Nucleus accumbens (tissue), 56 donors: ENCODE data around the gene DENND1A.
"Not testable (repeated sequence)": the region's sequence is repeated elsewhere in the genome, so short reads cannot be mapped to it uniquely, and the experiment has no call there.

Source experiments
- DNase-seq, 56 donors: peaks; one replicate each; lab custom pipeline; 2025; lab: John Stamatoyannopoulos, UW

The DENND1A gene

DNA sequence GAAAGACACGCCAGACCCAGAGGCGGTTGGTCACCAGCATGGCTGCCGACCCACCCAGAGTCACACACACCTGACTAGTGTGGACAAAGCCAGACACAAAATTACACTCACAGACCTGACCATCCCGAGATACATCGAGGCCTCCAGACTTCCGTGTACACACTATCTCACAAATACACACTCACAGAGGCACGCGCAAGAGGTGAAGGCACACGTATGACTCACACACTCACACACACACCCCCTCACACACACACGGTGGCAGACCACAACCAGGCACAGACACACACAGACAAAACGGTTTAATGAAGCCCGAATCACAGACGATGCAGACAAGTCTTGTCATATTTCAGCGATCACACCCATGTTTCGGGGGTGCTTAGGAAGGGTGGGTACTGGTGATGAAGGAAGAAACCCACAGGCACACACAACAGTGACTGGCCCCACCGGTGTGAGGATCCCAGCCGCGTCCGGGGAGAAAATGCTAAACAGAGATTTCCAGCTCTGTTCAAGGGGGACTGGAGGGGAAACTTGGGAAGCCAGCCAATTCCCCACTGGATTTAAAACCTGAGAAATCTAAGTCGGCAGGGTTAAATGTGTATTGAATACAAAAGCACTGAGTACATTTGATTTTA is 522.6 kb downstream of the DENND1A start:
- DNase-seq = no peak

DNA sequence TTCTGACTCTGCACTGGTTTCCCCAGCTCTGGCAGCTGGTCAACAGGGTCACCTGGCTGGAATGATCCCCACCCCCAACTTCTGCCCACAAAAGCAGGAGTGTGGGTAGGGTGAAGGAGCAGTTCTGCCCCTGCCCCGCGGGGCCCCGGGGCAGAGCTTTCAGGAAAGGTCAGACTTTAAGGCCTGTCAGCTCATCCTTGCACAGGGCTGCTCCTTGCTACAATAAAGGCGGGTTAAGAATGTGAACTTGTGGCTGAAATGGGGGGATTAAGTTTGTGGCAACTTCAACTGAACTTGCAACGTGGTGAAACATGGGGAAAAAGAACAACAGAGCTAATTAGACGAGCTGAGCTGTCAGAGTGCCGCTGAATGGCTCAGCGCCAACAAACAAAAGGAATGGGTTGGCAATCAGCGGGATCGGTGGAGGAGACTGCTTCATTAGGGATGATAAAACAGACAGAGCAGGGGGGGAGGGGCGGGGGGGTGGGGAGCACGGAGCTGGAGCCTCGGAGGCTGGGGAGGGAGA is 523.2 kb downstream of the DENND1A start:
- DNase-seq = peak in 1 of 56 donors; percentile 31

DNA sequence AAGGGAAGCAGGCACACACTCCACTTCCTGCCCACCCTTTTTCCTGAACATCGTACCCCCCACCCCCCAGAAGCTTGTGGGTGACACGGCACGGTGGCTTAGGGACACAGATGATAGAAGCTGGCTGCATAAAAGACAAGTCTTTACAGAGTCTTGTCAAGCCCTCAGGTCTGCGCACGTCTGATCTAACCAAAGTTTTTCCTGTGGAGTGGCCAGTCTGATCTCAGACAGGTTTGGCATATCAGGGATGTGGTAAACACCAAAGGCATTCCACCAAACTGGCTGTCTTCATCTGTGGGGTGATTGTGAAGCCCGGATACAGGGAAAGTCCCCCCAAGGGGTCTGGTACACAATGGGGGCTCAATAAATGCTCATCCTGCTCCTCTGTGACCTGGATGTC is 523.9 kb downstream of the DENND1A start:
- no peak for DNase-seq

DNA sequence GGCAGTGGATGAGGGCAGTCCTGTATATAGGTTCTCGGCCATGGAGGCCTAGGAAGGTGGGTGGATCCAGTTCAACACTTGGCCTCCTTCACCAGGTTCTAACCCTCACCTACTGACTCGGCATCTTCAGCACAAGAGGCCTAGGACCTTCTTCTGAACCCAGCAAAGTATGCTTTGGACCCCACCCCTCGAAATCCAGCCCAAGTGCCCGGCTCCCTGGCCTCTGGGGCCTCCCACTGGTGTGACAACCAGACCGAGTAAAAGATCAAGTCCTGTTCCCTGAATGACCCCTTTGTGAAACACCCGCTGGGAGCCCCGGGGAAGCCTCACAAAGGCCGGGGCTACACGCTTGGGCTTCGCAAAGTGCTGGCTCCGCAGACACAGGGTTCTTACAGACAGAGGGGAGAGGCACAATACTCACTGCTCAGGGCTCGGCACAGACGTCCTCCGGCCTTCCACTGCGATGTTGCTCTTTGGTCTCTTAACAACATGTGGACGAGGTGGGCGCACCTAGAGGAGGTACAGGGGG is 526.9 kb downstream of the DENND1A start:
- peak in 12 of 56 donors; percentile 8 to 42 (median 24) for DNase-seq

DNA sequence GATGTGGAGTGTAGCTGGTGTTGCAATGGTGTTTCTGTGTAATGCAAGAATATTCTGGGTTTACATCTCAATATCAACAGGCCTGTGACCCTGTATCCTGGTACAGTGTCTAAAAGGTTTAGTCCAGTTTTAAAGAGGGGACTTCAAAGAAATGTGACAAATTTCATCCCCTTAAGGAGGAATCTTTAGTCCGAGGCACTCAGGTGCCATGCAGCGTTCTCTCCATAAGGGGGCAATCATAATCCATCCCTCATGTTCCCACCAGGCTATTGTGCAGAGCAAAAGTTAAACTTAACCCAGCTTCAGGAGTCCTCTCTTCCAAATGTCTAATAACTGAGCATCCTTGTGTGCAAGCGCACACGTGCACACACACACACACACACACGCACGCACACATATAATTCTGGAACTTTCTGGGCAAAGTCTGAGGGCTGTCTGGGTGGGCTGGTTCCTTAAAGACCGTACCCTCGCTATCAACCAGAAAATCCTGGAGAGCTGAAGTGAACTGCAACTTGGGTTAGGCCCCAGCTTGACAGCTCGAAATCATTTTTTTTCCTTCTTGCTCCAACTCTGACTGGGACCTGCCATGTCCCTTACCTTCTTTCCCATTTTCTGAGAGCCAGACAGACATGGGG is 527.9 kb downstream of the DENND1A start:
- DNase-seq = peak in 18 of 56 donors; percentile 10 to 65 (median 24)

DNA sequence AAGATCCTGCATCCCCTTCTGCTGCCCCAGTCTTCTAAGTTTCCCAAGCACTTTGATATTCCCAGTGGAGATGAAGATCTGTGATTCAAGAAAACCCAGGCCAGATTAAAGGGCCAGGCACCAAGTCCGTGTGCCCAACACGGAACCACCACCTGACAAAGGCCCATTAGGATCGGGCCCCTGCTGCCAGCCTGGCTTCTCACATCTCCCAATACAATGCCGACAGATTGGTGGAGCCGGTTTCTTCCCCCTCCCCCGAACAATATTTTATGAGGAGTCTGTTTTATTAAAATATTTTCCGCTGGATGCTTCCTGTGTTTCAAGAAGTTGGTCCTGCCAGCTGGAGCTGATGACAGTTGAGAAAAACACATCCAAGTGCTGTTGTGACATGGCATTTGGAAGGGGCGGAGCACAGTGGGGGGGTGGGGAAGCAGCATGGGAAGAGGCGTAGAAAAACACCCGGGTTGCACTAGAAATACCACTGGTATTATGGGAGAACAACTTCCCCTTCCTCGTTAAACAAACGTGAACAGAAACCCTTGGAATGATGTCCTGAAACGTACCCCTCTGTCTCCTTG is 528.9 kb downstream of the DENND1A start:
- no peak for DNase-seq

DNA sequence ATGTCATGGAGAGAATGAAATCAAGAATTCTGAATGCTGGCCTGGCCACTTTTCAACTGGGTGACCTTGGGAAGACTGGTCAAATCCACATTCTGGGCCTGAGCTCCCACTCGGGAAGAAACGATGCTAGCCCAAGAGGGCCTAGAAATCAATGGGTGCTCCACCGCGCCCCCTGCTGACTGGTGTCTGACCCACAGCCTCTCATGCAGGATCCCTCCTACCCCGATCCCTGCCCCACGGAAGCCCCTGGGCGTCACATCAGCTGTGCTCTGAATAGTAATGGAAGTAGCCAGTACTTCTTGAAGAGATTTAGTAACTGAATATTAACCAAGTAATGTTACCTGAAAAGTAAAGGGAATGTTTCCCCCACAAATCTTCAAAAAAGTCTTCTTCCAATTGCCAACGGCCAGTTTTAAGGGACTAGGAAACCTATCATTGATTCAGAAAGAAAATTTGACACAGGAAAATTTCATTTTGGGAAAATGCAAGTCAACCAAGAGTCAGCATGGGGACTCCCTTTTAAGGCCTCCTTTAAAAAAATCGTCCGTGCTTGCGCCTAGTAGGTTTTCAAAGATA is 530.0 kb downstream of the DENND1A start:
- DNase-seq = peak in 1 of 56 donors; percentile 28

DNA sequence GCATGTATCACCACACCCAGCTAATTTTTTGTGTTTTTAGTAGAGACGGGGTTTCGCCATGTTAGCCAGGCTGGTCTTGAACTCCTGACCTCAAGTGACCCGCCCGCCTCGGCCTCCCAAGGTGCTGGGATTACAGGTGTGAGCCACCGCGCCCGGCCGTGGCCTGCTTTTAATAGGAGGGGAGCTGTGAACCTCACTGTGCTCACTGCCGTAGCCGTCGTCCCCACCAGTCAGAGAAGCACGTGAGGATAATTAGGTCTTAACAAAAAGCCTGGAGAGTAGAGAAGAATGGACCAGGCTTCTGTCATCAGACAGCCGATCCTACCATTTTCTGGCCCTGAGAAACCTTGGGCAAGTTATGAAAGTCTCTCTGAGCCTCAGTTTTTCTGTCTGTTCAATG is 531.0 kb downstream of the DENND1A start:
- not testable (repeated sequence) for DNase-seq

DNA sequence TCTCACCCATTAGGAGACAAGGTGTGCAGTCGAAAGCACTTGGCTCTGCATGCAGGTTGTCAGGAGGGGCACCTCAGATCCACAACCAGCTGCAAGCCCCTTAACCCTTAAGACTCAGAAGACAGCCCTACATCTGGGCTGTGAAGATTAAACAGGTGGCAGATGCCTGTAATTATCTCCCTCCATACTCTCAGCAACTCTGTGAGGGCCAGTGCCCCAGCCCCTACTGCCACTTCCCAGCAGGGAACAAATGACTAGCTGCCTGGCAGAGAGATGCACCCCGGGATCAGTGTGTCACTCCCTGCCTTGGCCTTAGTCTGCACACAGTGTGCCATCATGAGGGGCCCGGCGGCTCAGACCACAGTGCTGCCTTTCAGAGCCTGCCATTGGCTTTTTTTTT is 532.0 kb downstream of the DENND1A start:
- no peak for DNase-seq

DNA sequence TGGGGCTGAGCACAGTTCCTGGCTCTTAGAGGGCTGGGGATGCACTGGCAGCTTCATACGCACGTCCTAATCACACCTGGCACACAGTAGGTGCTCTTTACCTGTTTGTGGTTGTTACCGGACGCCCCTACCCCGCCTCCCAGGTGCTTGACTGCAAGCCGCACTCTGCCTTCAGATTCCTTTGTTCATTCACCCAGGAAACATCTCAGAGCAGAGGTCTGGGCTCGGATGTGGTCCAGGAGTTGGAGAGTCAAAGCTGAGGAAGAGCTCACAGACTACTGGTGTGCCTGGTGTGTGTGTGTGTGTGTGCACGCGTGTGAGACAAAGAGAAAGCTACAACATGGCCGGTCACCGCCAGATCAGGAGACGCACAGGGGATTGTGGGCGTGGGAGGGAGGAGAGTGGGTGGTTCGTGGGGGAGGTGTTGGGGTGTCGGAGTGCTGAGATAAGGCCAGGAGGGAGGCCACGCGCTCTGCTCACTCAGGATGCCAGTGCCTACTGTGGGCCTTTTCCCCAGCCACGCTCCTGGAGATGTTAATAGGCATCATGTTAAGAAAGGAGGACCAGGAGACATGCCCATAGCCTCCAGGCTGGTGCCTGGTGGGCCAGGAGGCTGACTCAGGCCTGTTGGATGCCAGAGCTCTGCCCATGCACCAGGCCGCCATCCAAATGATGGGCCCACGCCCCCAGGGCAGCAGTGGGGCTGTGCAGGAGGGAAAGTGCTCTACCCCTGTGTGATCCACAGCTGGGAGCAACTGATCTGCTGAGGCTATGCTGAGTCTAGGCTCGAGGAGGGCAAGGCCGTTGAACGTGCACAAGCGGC is 534.0 kb downstream of the DENND1A start:
- DNase-seq = no peak

DNA sequence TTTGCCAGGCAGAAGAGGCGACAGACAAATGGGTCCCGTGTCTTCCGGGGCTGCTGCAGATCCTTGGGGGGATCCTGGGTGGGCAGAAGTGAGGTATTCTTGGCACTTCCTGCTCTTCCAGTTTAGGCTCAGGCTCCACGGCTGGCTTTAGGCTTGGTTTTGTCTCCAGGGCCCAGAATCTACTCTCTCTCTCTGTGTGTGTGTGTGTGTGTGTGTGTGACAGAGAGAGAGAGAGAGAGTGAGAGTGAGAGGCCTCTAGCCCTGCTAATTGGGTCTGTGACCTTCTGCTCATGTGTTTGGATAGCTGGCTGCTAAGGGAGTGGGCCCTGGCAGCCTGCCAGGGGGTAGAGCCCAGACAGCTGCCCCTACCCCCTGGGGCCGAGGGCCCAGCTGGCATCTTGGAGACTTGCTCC is 534.6 kb downstream of the DENND1A start:
- no peak for DNase-seq

DNA sequence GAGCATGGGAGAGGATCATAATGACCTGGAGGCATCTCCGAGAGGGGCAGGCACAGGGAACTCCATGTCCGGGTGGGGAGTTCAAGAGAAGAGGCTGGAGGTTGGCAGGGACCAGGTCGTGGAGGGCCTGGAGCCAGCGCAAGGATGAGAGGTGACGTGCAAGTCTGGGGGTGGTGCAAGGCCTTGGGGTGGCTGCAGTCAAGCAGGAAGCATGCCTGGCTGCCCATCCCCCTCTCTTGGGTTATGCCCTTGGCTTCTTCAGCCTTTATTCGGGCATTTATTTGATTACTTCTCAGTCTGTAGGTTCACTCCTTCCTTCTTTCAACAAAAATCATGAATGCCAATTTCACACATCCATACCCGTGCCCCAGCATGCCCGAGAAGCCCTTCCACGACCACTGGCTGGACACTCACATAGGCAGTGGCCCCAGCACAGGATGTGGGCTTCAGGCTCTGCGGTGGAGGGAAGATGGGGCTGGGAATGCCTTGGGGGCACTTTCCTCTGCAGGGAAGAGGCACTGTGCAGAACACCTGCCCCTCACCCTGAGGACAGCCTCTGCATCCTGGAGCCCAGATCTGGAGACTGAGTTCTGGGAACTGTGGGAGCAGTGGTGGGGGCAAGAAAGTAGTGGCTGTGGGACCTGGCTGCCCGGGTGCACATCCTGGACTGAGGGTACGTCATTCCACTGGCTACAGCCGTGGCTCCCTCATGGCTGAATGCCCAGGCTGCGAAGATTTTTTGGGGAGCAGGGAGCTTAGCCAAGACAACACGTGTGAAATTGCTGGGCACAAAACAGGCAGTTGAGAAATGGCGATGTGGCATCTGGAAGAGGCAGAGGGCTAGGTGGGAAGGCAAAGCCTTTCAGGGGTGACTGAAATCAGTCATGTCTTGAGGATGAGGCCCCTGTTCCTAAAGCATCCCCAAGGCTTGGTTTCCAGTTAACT is 535.4 kb downstream of the DENND1A start:
- peak in 1 of 56 donors; percentile 33 for DNase-seq

DNA sequence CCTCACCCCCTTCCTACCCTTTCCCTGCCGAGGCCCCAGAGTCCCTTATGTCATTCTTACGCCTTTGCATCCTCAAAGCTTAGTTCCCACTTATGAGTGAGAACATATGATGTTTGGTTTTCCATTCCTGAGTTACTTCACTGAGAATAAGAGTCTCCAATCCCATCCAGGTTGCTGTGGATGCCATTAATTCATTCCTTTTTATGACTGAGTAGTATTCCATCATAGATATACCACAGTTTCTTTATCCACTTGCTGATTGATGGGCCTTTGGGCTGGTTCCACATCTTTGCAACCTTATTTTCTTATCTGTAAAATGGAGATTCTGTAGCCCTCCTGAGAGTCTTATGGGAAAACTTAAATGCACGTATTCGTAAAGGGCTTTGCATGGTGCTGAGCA is 537.1 kb downstream of the DENND1A start:
- no peak for DNase-seq

DNA sequence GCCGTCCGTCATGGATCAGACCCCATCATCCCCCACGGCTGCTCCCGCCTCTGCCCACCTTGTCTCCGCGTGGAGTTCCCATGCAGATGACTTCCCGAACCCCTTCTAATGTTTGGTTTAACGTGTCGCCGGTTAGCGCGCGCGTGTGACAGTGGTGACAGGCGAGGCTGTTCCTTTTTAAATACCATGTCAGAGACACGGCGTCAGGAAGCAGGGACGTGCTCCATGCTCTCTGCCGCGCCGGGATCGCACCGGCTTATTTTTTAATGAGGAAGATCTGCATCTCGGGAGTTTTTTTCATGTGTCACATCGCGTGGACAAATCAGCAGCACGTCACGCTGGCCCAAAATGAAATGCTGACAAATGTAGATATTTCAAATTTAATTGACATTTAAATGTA is 538.0 kb downstream of the DENND1A start:
- DNase-seq = no peak

DNA sequence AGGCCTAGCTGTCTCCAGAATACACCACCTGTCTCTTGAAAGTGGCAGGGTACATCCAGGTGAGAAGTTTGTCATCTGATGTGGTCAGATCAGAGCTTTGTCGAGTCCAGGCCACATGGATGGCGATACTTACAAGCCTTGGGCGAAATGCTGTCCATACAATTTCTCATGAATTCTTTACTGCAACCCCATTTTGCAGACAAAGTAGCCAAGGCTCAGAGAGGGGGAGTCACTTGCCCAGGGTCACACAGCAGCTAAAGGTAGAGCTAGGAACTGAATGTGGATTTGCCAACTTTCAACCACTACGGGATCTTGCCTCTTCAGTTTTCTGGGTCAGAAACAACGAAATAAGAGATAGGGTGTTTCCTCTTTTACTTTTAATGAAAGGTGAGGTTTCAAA is 538.7 kb downstream of the DENND1A start:
- no peak for DNase-seq

DNA sequence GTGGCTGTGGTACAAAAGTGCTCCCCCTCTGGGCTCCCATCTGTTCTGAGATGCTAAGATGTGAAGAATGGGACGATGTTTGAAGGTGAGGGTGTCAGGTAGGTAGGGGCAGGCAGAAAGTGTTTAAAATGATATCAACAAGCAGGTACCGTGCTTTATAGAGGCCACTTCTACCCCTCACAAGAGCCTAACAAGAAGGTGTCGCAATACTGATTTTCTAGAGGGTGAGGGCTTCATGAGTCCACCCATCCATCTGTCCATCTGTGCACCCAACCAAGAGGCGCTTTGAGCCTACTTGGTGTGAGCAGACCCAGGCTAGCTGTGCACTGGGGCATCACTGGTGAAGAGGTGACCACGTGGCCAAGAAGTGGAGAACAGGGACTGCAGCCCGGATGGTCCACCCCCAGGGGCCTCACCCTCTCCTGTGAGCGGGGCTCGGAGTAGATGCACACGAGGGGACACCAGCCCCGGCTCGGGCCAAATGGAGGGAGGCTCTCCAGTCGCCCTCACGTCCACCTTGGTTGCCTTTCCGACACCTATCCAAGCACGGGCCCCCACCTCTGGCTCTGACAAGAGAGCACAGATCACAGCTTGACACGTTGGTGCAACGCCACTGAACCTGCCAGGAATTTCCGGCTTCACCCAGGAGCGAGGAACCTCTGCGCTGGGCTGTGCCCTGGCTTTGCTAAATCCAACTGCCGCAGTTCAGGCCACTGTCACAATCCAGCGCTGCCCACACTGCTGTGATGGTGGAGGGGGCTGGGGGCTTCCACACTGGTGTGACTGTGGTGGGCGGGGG is 539.4 kb downstream of the DENND1A start:
- no peak for DNase-seq

DNA sequence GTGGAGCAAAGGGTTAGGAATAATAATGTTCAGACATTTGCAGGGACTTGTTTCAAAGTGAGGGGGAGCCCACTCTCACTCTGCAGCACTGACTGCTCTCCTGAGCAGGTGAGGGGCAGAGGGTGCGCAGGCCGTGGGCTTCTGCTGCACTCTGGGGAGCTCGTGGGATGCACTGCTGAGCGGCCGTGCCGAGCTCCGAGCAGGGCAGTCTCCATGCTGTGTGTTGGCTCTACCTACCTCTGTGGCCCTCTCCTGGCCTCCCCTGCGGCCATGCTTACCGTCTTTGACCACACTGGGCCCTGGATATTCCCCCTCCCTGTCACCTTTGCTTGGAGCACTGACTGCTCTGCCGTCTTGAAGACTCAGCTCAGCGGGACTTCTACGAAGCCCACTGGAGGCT is 540.2 kb downstream of the DENND1A start:
- no peak for DNase-seq

DNA sequence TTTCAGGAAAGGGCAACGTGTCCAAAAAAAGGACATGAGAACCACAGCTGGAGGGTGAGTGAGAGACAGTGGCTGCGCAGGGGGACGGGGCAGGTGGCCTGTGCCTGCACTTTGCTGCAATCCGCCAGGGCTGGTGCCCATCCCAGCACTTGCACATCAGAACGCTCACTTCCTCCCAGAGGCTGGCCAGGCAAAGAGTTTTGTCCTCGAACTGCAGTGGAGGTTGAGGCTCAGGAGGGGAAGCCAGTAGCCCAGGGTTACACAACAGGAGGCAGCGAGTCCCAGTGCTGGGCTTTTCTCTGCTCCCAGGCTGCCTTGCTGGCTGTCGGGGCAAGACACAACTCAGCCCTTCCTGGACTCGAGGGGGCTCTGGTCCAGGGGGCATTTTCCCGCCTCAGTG is 540.9 kb downstream of the DENND1A start:
- no peak for DNase-seq
